Measurements from ENCODE around the gene TMEM267. TPM values are rescaled to one million over a fixed set of nuclear protein-coding genes. Genes with fewer than 3 reads are reported as not detected.
"Not testable (repeated sequence)": the region's sequence is repeated elsewhere in the genome, so short reads cannot be mapped to it uniquely, and the experiment has no call there.

Gene TMEM267
- total RNA-seq, 1 donor from 2014 or later, result 4.6 TPM

GRCh38 chr5:43410414-43410813 lies 73.3 kb downstream of the TMEM267 start:
- no peak for DNase-seq (ENCODE audit: low read depth in 2 of 2)

GRCh38 chr5:43409809-43410271 lies 73.8 kb downstream of the TMEM267 start:
- DNase-seq (ENCODE audit: low read depth in 2 of 2), result no peak

- not testable (repeated sequence) for DNase-seq (ENCODE audit: low read depth in 2 of 2)
These were observed 81.1 kb downstream of the TMEM267 start for GRCh38 chr5:43402524-43403066.

DNA sequence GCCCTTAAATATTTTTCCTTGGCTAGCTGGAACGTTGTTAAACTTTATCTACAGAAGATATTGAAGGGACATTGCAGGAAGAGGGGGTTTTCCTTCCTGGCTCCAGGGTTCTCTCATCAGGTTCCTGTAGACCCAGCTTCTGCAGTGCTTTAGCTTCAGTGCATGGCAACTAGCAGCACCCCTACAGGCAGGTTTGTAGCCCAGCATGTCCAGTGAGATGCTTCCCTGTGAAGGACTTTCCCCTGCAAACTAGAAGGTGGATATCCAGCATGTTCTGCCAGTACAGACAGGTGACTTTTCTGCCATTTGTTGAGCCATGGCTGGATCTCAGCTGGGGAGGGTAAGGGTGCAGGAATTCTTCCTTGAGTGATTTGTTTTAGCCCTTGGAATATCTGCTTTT lies 81.8 kb downstream of the TMEM267 start:
- no peak for DNase-seq (ENCODE audit: low read depth in 2 of 2)

DNA sequence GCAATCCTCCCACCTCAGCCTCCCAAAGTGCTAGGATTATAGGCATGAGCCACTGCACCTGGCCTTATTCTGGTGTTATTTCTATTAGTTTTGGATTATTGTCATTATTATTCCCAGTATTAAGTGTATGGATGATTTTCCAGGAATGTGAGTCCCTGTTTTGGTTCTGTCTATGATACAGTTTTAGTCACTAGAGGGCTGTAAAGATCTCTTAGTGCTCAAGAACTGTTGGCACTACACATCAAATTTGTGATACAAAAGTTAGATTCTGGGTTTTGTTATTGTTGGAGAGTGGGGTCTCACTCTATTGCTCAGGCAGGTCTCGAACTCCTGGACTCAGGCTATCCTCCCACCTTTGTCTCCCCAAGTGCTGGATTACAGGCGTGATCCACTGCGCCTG lies 83.6 kb downstream of the TMEM267 start:
- peak; percentile 17 to 21 for DNase-seq (ENCODE audit: low read depth in 2 of 2)

GRCh38 chr5:43396762-43397304 lies 86.8 kb downstream of the TMEM267 start:
- DNase-seq (ENCODE audit: low read depth in 2 of 2), result no peak

Other genes with a start within 250 kb of the TMEM267 start
- gene HMGCS1, start 170.5 kb downstream of the TMEM267 start, total RNA-seq, result 42.7 and 73.2 TPM in 2 replicates
- 1.2 and 2.1 TPM in 2 replicates for gene CCL28, start 71.5 kb downstream of the TMEM267 start, total RNA-seq
- 1.6 and 3.7 TPM in 2 replicates for gene C5orf34, start 31.3 kb upstream of the TMEM267 start, total RNA-seq
- gene PAIP1, start 73.2 kb upstream of the TMEM267 start, total RNA-seq, result 74.2 and 111 TPM in 2 replicates
- gene NNT, start 119.3 kb upstream of the TMEM267 start, total RNA-seq, result 61.4 and 96.0 TPM in 2 replicates

All from dermis microvascular lymphatic vessel endothelial cell (primary cell).